Neural cell (in vitro differentiated cells): ENCODE results near the gene TCN1.

Source experiments
- CTCF ChIP-seq: fragments of 450-650 bp; IDR thresholded peaks from 2 replicates; pipeline ENCODE4 v1.5.1; 2014; ENCODE audit warnings: antibody characterized with exemption, mild to moderate bottlenecking, moderate library complexity; ENCODE audit not compliant: poor library complexity, severe bottlenecking
- EP300 ChIP-seq: fragments of 450-650 bp; conservative IDR thresholded peaks from 2 replicates; pipeline ENCODE4 v1.6.1; 2014; ENCODE audit warnings: antibody characterized with exemption, mild to moderate bottlenecking, moderate library complexity; ENCODE audit not compliant: poor library complexity, severe bottlenecking
- MXI1 ChIP-seq: fragments of 450-650 bp; conservative IDR thresholded peaks from 2 replicates; pipeline ENCODE4 v1.6.1; 2014; ENCODE audit warnings: antibody characterized with exemption, mild to moderate bottlenecking; ENCODE audit not compliant: poor library complexity, severe bottlenecking
- POLR2AphosphoS5 ChIP-seq: IDR thresholded peaks from 2 replicates; pipeline ENCODE4 v1.6.1; 2012
- RAD21 ChIP-seq: fragments of 450-650 bp; conservative IDR thresholded peaks from 2 replicates; pipeline ENCODE4 v1.6.1; 2014; ENCODE audit warnings: antibody characterized with exemption, mild to moderate bottlenecking, moderate library complexity
- REST ChIP-seq: IDR thresholded peaks from 2 replicates; pipeline ENCODE4 v1.6.1; 2012; ENCODE audit warnings: borderline replicate concordance
- SMC3 ChIP-seq: fragments of 450-650 bp; conservative IDR thresholded peaks from 2 replicates; pipeline ENCODE4 v1.6.1; 2014; ENCODE audit warnings: antibody characterized with exemption, mild to moderate bottlenecking, moderate library complexity; ENCODE audit not compliant: poor library complexity

- TF ChIP-seq CTCF (no peak), SMC3 (no peak), RAD21 (no peak), POLR2AphosphoS5 (no peak), MXI1 (no peak), REST (no peak), EP300 (no peak)
Measured at GRCh38 chr11:59859673-59860072, 6.6 kb downstream of the TCN1 start.
